Measurements from ENCODE around the gene CBX8. TPM values are rescaled to one million over a fixed set of nuclear protein-coding genes. Genes with fewer than 3 reads are reported as not detected.
A peak's percentile ranks its signal among the peaks of the same experiment; 100 is the strongest.

The CBX8 gene
- total and polyA plus RNA-seq, 2 of the 13 experiments (the other 11 are each of a cell fraction or from before 2014, with no cell fraction given): 0.34 to 12.6 TPM

- TF ChIP-seq JUNB (CRISPR knock-in tag; IDR thresholded peaks at IDR 0.05; ENCODE audit: borderline replicate concordance): no peak
- no peak for TF ChIP-seq AGO1 (IDR thresholded peaks at IDR 0.05; ENCODE audit: low read depth, low read length, poor library complexity, severe bottlenecking)
- no peak for TF ChIP-seq ZFAT (CRISPR knock-in tag; conservative IDR thresholded peaks at IDR 0.05)
- no peak for TF ChIP-seq CC2D1A (CRISPR knock-in tag; IDR thresholded peaks at IDR 0.05)
- no peak for TF ChIP-seq ZNF362 (CRISPR knock-in tag; IDR thresholded peaks at IDR 0.05; ENCODE audit: borderline replicate concordance)
- TF ChIP-seq ATM (IDR thresholded peaks at IDR 0.05; ENCODE audit: borderline replicate concordance): no peak
- no peak for TF ChIP-seq RXRB (CRISPR knock-in tag; IDR thresholded peaks at IDR 0.05; ENCODE audit: borderline replicate concordance)
- no peak for TF ChIP-seq ZNF232 (CRISPR knock-in tag; IDR thresholded peaks at IDR 0.05; ENCODE audit: borderline replicate concordance)
- no peak for TF ChIP-seq RARA (CRISPR knock-in tag; IDR thresholded peaks at IDR 0.05)
- no peak for TF ChIP-seq ZNF34 (CRISPR knock-in tag; IDR thresholded peaks at IDR 0.05; ENCODE audit: borderline replicate concordance)
- TF ChIP-seq ZNF280D (CRISPR knock-in tag; IDR thresholded peaks at IDR 0.05): no peak
- no peak for TF ChIP-seq KAT8 (CRISPR knock-in tag; IDR thresholded peaks at IDR 0.05)
- TF ChIP-seq THAP9 (CRISPR knock-in tag; IDR thresholded peaks at IDR 0.05; ENCODE audit: borderline replicate concordance): no peak
- TF ChIP-seq NR3C1 (CRISPR knock-in tag; IDR thresholded peaks at IDR 0.05): no peak
- TF ChIP-seq SIX4 (CRISPR knock-in tag; IDR thresholded peaks at IDR 0.05): no peak
- TF ChIP-seq ZNF800 (CRISPR knock-in tag; IDR thresholded peaks at IDR 0.05): 0 out of 2 replicates have a peak, but pooled peaks have one; percentile 29
- no peak for TF ChIP-seq POLR2AphosphoS2 (IDR thresholded peaks at IDR 0.05; ENCODE audit: low read depth, low read length)
- no peak for TF ChIP-seq ZFX (CRISPR knock-in tag; IDR thresholded peaks at IDR 0.05; ENCODE audit: low read depth)
These were observed 33.4 kb upstream of the CBX8 start (continued) for GRCh38 chr17:79830303-79830702.

All from HepG2 (cell line).